OCI-LY7 (cell line): ENCODE data around the gene HOXC4. TPM values are rescaled to one million over a fixed set of nuclear protein-coding genes. Genes with fewer than 3 reads are reported as not detected.

Source experiments
- BruUV-seq: library from RNA; stranded (reverse); fragments of 400-500 nt; replicated peaks from 2 replicates; lab custom pipeline; 2021; lab: Mats Ljungman, UMichigan
- CTCF ChIA-PET: fragments of 300-600 bp; sonication (Branson Sonifier 250); formaldehyde crosslinking; loops from one replicate; lab custom pipeline; 2022; ENCODE audit warnings: antibody characterized with exemption; ENCODE audit not compliant: unreplicated experiment; lab: Charles Lee
- POLR2A ChIA-PET: fragments of 300-600 bp; sonication (Branson Sonifier 250); formaldehyde crosslinking; loops from one replicate; lab custom pipeline; 2022; ENCODE audit warnings: antibody characterized with exemption; lab: Charles Lee
- DNase-seq: peaks from one replicate; pipeline ENCODE4 v3.0.0-alpha.2; 2015; ENCODE audit warnings: low spot score
- H2AFZ ChIP-seq: fragments of 200-600 bp; sonication (generic), shearing (Covaris generic); 2 replicates; pipeline ENCODE4 v1.6.1; 2014; ENCODE audit warnings: mild to moderate bottlenecking, antibody characterized with exemption, low read length, moderate library complexity
- H3K27ac ChIP-seq: fragments of 200-600 bp; sonication (generic); 2 replicates; pipeline ENCODE4 v1.5.1; 2014; ENCODE audit warnings: mixed run types, low read depth, mild to moderate bottlenecking, moderate library complexity, low read length, inconsistent platforms; ENCODE audit not compliant: poor library complexity, severe bottlenecking
- H3K36me3 ChIP-seq: fragments of 200-600 bp; sonication (generic); 2 replicates; pipeline ENCODE4 v1.6.1; 2014; ENCODE audit warnings: mild to moderate bottlenecking, antibody characterized with exemption, low read length, moderate library complexity, mixed read lengths; ENCODE audit not compliant: insufficient read depth
- H3K4me1 ChIP-seq: fragments of 200-600 bp; sonication (generic); 2 replicates; pipeline ENCODE4 v1.5.1; 2014; ENCODE audit warnings: mild to moderate bottlenecking, low read length; ENCODE audit not compliant: insufficient read depth, poor library complexity, severe bottlenecking
- H3K4me2 ChIP-seq: fragments of 200-600 bp; sonication (generic); 2 replicates; pipeline ENCODE4 v1.6.1; 2014; ENCODE audit warnings: mild to moderate bottlenecking, low read length
- H3K4me3 ChIP-seq: fragments of 200-600 bp; sonication (generic); 2 replicates; pipeline ENCODE4 v1.5.1; 2014; ENCODE audit warnings: mild to moderate bottlenecking, low read depth, low read length; ENCODE audit not compliant: poor library complexity, severe bottlenecking
- H3K79me2 ChIP-seq: fragments of 200-600 bp; sonication (generic); 2 replicates; pipeline ENCODE4 v1.6.1; 2016; ENCODE audit warnings: low read depth, mild to moderate bottlenecking, low read length, moderate library complexity, mixed read lengths; ENCODE audit not compliant: insufficient read depth
- H3K9me2 ChIP-seq: fragments of 200-600 bp; sonication (generic); 2 replicates; pipeline ENCODE4 v1.6.1; 2016; ENCODE audit warnings: mild to moderate bottlenecking, low read length, mixed read lengths; ENCODE audit not compliant: insufficient read depth
- H3K9me3 ChIP-seq: fragments of 200-600 bp; sonication (generic); 2 replicates; pipeline ENCODE4 v1.6.1; 2014; ENCODE audit warnings: mild to moderate bottlenecking, mixed run types, low read length, mixed read lengths
- H4K20me1 ChIP-seq: fragments of 200-600 bp; sonication (generic); 2 replicates; pipeline ENCODE4 v1.6.1; 2014; ENCODE audit warnings: mild to moderate bottlenecking, antibody characterized with exemption, low read length, moderate library complexity, mixed read lengths; ENCODE audit not compliant: insufficient read depth
- CTCF ChIP-seq: fragments of 200-600 bp; sonication (generic); conservative IDR thresholded peaks from 2 replicates; pipeline ENCODE4 v1.5.1; 2014; ENCODE audit warnings: mild to moderate bottlenecking, antibody characterized with exemption, low read length, moderate library complexity, mixed read lengths
- EZH2phosphoT487 ChIP-seq: fragments of 200-600 bp; sonication (generic); IDR thresholded peaks from 2 replicates; pipeline ENCODE4 v1.6.1; 2018; ENCODE audit warnings: low read depth, borderline replicate concordance, mild to moderate bottlenecking, mixed run types, antibody characterized with exemption, low read length, moderate library complexity, mixed read lengths
- intact Hi-C: fragments of 100-400 bp; cut with micrococcal nuclease; formaldehyde crosslinking; loops from one replicate; pipeline ENCODE4 v1.10.0; 2022; ENCODE audit not compliant: unreplicated experiment
- total RNA-seq, 2 experiments: library from RNA; depleted of rRNA in 1 of 2; stranded (reverse); fragments of >200 nt in 1 of 2; shearing (Covaris generic) in 1 of 2; gene quantifications; 2 replicates each; pipeline ENCODE4 v1.2.3, GENCODE V29; 2014 to 2022

Gene HOXC4
- total RNA-seq, 2 experiments from 2014 or later = 7.1 to 20.0 TPM

GRCh38 chr12:54068418-54069070, 14.9 kb downstream of the HOXC4 start:
- intact Hi-C loops = no loop called here
- Histone ChIP-seq H3K79me2 (no peaks in the 10 kb centered on the region), H3K9me2 (no peaks in the 10 kb centered on the region), H3K9me3 (no peaks in the 10 kb centered on the region), H3K27ac (no peak overlapping the region), H2AFZ (no peak overlapping the region), H3K4me2 (no peak overlapping the region), H3K4me3 (no peak overlapping the region), H3K36me3 (no peaks in the 10 kb centered on the region), H4K20me1 (no peaks in the 10 kb centered on the region), H3K4me1 (no peaks in the 10 kb centered on the region)
- no peak for DNase-seq
- POLR2A ChIA-PET = no interaction called here
- TF ChIP-seq CTCF (no peak), EZH2phosphoT487 (no peak)
- CTCF ChIA-PET = no interaction called here
- BruUV-seq = no TSS peak

GRCh38 chr12:54071942-54072341, 18.3 kb downstream of the HOXC4 start:
- no peaks in the 10 kb centered on the region for H3K79me2 ChIP-seq
- no TSS peak for BruUV-seq
- H3K27ac ChIP-seq = no peak overlapping the region
- TF ChIP-seq CTCF = no peak
- no peak for TF ChIP-seq EZH2phosphoT487
- H4K20me1 ChIP-seq = no peaks in the 10 kb centered on the region
- H3K36me3 ChIP-seq = no peaks in the 10 kb centered on the region
- no peak for DNase-seq
- H3K4me1 ChIP-seq = no peaks in the 10 kb centered on the region
- POLR2A ChIA-PET = no interaction called here
- intact Hi-C loops = no loop called here
- no peak overlapping the region for H2AFZ ChIP-seq
- H3K9me3 ChIP-seq = no peaks in the 10 kb centered on the region
- H3K4me2 ChIP-seq = no peak overlapping the region
- H3K4me3 ChIP-seq = no peak overlapping the region
- CTCF ChIA-PET = no interaction called here
- H3K9me2 ChIP-seq = no peaks in the 10 kb centered on the region

- Histone ChIP-seq H2AFZ (no peak overlapping the region), H3K27ac (no peak overlapping the region), H3K9me3 (no peaks in the 10 kb centered on the region), H3K4me1 (no peaks in the 10 kb centered on the region), H3K9me2 (no peaks in the 10 kb centered on the region), H3K4me3 (no peak overlapping the region), H3K79me2 (no peaks in the 10 kb centered on the region), H3K36me3 (no peaks in the 10 kb centered on the region), H4K20me1 (no peaks in the 10 kb centered on the region), H3K4me2 (no peak overlapping the region)
- ChIA-PET POLR2A (no interaction called here), CTCF (no interaction called here)
- intact Hi-C loops = no loop called here
- DNase-seq = no peak
- no TSS peak for BruUV-seq
- TF ChIP-seq EZH2phosphoT487 = no peak
- TF ChIP-seq CTCF = no peak
Observed at GRCh38 chr12:54074308-54074707, 20.7 kb downstream of the HOXC4 start.
